ENCODE measurements around the gene WIF1.

GRCh38 chr12:65162609-65163008 lies 41.5 kb upstream of the WIF1 start:
- TF ChIP-seq POLR2A (IDR thresholded peaks at IDR 0.05; ENCODE audit: low read depth, low read length) (no peak), CTCF (conservative IDR thresholded peaks at IDR 0.05; ENCODE audit: low read depth, low read length) (no peak), MAFK (IDR thresholded peaks at IDR 0.05; ENCODE audit: low read depth, low read length) (no peak), USF2 (IDR thresholded peaks at IDR 0.05; ENCODE audit: low read depth, low read length) (no peak)

Data from IMR-90 (cell line).